Parathyroid adenoma (tissue), 2 donors: Measurements from ENCODE around the gene NOP56.

Experiments used
- H2AFZ ChIP-seq: fragments of 300-600 bp; sonication (generic); one replicate; pipeline ENCODE4 v1.7.0; 2017; ENCODE audit warnings: antibody characterized with exemption, mild to moderate bottlenecking
- H3K27ac ChIP-seq: fragments of 300-600 bp; sonication (generic); one replicate; pipeline ENCODE4 v1.7.0; 2017
- H3K27me3 ChIP-seq: fragments of 300-600 bp; sonication (generic); one replicate; pipeline ENCODE4 v1.7.0; 2017; ENCODE audit warnings: low read length; ENCODE audit not compliant: control insufficient read depth, insufficient read depth
- H3K36me3 ChIP-seq: fragments of 300-600 bp; sonication (generic); one replicate; pipeline ENCODE4 v1.7.0; 2017; ENCODE audit warnings: low read length; ENCODE audit not compliant: control insufficient read depth, insufficient read depth
- H3K4me1 ChIP-seq: fragments of 300-600 bp; sonication (generic); one replicate; pipeline ENCODE4 v1.7.0; 2017; ENCODE audit warnings: control low read depth
- H3K4me2 ChIP-seq: fragments of 300-600 bp; sonication (generic); one replicate; pipeline ENCODE4 v1.7.0; 2017; ENCODE audit warnings: low read length
- H3K4me3 ChIP-seq: fragments of 300-600 bp; sonication (generic); one replicate; pipeline ENCODE4 v1.7.0; 2017; ENCODE audit warnings: low read depth, low read length
- H3K79me2 ChIP-seq: fragments of 300-600 bp; sonication (generic); one replicate; pipeline ENCODE4 v1.7.0; 2017; ENCODE audit warnings: control low read depth
- H3K9ac ChIP-seq: fragments of 300-600 bp; sonication (generic); one replicate; pipeline ENCODE4 v1.7.0; 2017; ENCODE audit warnings: mild to moderate bottlenecking
- H3K9me3 ChIP-seq: fragments of 300-600 bp; sonication (generic); one replicate; pipeline ENCODE4 v1.7.0; 2017; ENCODE audit warnings: low read length; ENCODE audit not compliant: control insufficient read depth
- TF ChIP-seq, protein P1 (sequence below): fragments of 300-600 bp; sonication (generic); IDR thresholded peaks from one replicate; pipeline ENCODE4 v1.7.0; 2017; ENCODE audit warnings: antibody characterized with exemption, mild to moderate bottlenecking
- donor health status: primary hyperparathyroidism.

NOP56 gene

DNA sequence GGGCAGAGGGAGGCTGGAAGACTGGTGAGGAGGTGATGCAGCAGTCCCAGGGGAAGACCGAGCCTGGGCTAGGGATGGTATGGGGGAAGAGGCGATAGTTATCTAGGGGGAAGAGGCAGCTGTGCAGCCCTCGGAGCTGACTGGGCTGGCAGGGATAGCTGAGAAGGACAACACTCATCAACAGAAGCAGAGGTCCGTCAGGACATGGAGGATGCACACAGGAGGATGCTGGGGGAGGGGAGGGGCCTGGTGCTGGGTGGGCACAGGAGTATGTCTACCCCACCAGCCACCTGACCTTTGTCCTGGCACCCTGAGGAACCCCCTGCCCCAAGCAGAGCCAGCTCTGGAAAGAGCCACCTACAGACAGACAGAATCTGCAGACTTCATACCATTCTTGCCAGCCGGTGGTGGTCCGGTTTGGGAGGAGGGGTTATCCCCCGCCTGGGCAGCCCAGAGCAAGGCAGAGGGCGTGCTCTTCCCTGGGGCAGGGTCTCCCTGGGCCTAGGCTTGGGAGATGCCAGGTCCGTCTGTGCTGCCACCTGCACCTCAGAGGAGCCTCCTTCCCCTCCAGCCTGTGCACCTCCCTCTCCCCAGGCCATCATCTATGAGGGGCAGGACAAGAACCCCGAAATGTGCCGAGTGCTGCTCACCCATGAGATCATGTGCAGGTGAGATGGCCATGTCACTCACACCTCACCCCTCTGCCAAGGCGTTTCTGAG is 55.1 kb downstream of the NOP56 start:
- H3K4me1 ChIP-seq = no peaks in the 10 kb centered on the region
- no peaks in the 10 kb centered on the region for H3K27me3 ChIP-seq
- no peaks in the 10 kb centered on the region for H3K36me3 ChIP-seq
- no peak overlapping the region for H3K9ac ChIP-seq
- no peak overlapping the region for H3K27ac ChIP-seq
- H3K4me3 ChIP-seq = no peak overlapping the region
- H3K4me2 ChIP-seq = no peak overlapping the region
- H3K79me2 ChIP-seq = no peaks in the 10 kb centered on the region
- H2AFZ ChIP-seq = no peak overlapping the region
- TF ChIP-seq, protein P1, sequence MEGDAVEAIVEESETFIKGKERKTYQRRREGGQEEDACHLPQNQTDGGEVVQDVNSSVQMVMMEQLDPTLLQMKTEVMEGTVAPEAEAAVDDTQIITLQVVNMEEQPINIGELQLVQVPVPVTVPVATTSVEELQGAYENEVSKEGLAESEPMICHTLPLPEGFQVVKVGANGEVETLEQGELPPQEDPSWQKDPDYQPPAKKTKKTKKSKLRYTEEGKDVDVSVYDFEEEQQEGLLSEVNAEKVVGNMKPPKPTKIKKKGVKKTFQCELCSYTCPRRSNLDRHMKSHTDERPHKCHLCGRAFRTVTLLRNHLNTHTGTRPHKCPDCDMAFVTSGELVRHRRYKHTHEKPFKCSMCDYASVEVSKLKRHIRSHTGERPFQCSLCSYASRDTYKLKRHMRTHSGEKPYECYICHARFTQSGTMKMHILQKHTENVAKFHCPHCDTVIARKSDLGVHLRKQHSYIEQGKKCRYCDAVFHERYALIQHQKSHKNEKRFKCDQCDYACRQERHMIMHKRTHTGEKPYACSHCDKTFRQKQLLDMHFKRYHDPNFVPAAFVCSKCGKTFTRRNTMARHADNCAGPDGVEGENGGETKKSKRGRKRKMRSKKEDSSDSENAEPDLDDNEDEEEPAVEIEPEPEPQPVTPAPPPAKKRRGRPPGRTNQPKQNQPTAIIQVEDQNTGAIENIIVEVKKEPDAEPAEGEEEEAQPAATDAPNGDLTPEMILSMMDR = no peak
- H3K9me3 ChIP-seq = no peaks in the 10 kb centered on the region
